H9 (cell line): ENCODE measurements around the gene SH3BGR. TPM values are rescaled to one million over a fixed set of nuclear protein-coding genes. Genes with fewer than 3 reads are reported as not detected.

Experiments
- DNase-seq: peaks from one replicate; pipeline ENCODE4 v3.0.0-alpha.2; 2017
- H2AFZ ChIP-seq: one replicate; pipeline ENCODE4 v1.6.1; 2013; ENCODE audit warnings: mild to moderate bottlenecking, low read length, control low read depth, moderate library complexity
- H2AK5ac ChIP-seq: 2 replicates; pipeline ENCODE4 v1.6.1; 2013; ENCODE audit warnings: low read length, control low read depth, mixed read lengths; ENCODE audit not compliant: insufficient read length
- H2BK120ac ChIP-seq: one replicate; pipeline ENCODE4 v1.6.1; 2013; ENCODE audit warnings: low read depth, mild to moderate bottlenecking, low read length, control low read depth, inconsistent platforms; ENCODE audit not compliant: poor library complexity, severe bottlenecking
- H2BK12ac ChIP-seq: 2 replicates; pipeline ENCODE4 v1.6.1; 2013; ENCODE audit warnings: low read length, control low read depth, mixed read lengths, low read depth; ENCODE audit not compliant: insufficient read length
- H2BK15ac ChIP-seq: 2 replicates; pipeline ENCODE4 v1.6.1; 2013; ENCODE audit warnings: low read depth, low read length, control low read depth
- H2BK20ac ChIP-seq: one replicate; pipeline ENCODE4 v1.6.1; 2013; ENCODE audit warnings: low read depth, mild to moderate bottlenecking, low read length, control low read depth, inconsistent platforms; ENCODE audit not compliant: poor library complexity, severe bottlenecking
- H2BK5ac ChIP-seq: 2 replicates; pipeline ENCODE4 v1.6.1; 2013; ENCODE audit warnings: low read length, control low read depth, mixed read lengths; ENCODE audit not compliant: insufficient read length
- H3K14ac ChIP-seq: 2 replicates; pipeline ENCODE4 v1.6.1; 2013; ENCODE audit warnings: low read length, control low read depth; ENCODE audit not compliant: insufficient read depth
- H3K18ac ChIP-seq: 2 replicates; pipeline ENCODE4 v1.6.1; 2013; ENCODE audit warnings: low read depth, mild to moderate bottlenecking, mixed read lengths, low read length, control low read depth; ENCODE audit not compliant: insufficient read length
- H3K23ac ChIP-seq: 2 replicates; pipeline ENCODE4 v1.6.1; 2013; ENCODE audit warnings: low read length, control low read depth, mixed read lengths, low read depth; ENCODE audit not compliant: insufficient read length
- H3K23me2 ChIP-seq: 2 replicates; pipeline ENCODE4 v1.6.1; 2013; ENCODE audit warnings: low read depth, mild to moderate bottlenecking, mixed read lengths, low read length, control low read depth; ENCODE audit not compliant: insufficient read length, poor library complexity, severe bottlenecking
- H3K27ac ChIP-seq: 2 replicates; pipeline ENCODE4 v1.5.1; 2013; ENCODE audit warnings: low read length, control low read depth, mixed read lengths, low read depth; ENCODE audit not compliant: insufficient read length
- H3K27me3 ChIP-seq: 2 replicates; pipeline ENCODE4 v1.6.1; 2013; ENCODE audit warnings: low read length, control low read depth, inconsistent platforms; ENCODE audit not compliant: insufficient read depth
- H3K4ac ChIP-seq: 2 replicates; pipeline ENCODE4 v1.6.1; 2013; ENCODE audit warnings: low read depth, mild to moderate bottlenecking, control low read depth, inconsistent platforms, low read length, moderate library complexity
- H3K4me1 ChIP-seq: 2 replicates; pipeline ENCODE4 v1.6.1; 2013; ENCODE audit warnings: low read length, control low read depth, inconsistent platforms; ENCODE audit not compliant: insufficient read depth
- H3K4me2 ChIP-seq: 2 replicates; pipeline ENCODE4 v1.6.1; 2013; ENCODE audit warnings: low read length, control low read depth, mixed read lengths; ENCODE audit not compliant: insufficient read length, insufficient read depth
- H3K56ac ChIP-seq: 2 replicates; pipeline ENCODE4 v1.6.1; 2013; ENCODE audit warnings: low read depth, mild to moderate bottlenecking, mixed read lengths, low read length, control low read depth; ENCODE audit not compliant: insufficient read length
- H3K79me1 ChIP-seq: 2 replicates; pipeline ENCODE4 v1.6.1; 2013; ENCODE audit warnings: low read depth, mild to moderate bottlenecking, moderate library complexity, low read length, control low read depth, inconsistent platforms; ENCODE audit not compliant: insufficient read depth, poor library complexity, severe bottlenecking
- H3K79me2 ChIP-seq: 2 replicates; pipeline ENCODE4 v1.6.1; 2013; ENCODE audit warnings: low read length, control low read depth, inconsistent platforms; ENCODE audit not compliant: insufficient read depth
- H3K9ac ChIP-seq: 2 replicates; pipeline ENCODE4 v1.6.1; 2013; ENCODE audit warnings: low read length, control low read depth, mixed read lengths; ENCODE audit not compliant: insufficient read length; ENCODE audit errors: extremely low read depth
- H3K9me3 ChIP-seq: one replicate; pipeline ENCODE4 v1.6.1; 2013; ENCODE audit warnings: low read depth, low read length, inconsistent platforms; ENCODE audit not compliant: control insufficient read depth
- H3T11ph ChIP-seq: one replicate; pipeline ENCODE4 v1.6.1; 2013; ENCODE audit warnings: mild to moderate bottlenecking, low read length, control low read depth, inconsistent platforms
- H4K20me1 ChIP-seq: one replicate; pipeline ENCODE4 v1.6.1; 2013; ENCODE audit not compliant: control insufficient read depth, insufficient read length, insufficient read depth
- H4K5ac ChIP-seq: 2 replicates; pipeline ENCODE4 v1.6.1; 2013; ENCODE audit warnings: low read depth, mild to moderate bottlenecking, mixed read lengths, low read length, control low read depth; ENCODE audit not compliant: insufficient read length
- H4K8ac ChIP-seq: replicated peaks from 2 replicates; pipeline ENCODE4 v1.6.1; 2013; ENCODE audit warnings: low read length, control low read depth, mixed read lengths, low read depth; ENCODE audit not compliant: insufficient read length
- H4K91ac ChIP-seq: 2 replicates; pipeline ENCODE4 v1.6.1; 2013; ENCODE audit warnings: low read depth, mild to moderate bottlenecking, moderate library complexity, mixed read lengths, low read length, control low read depth; ENCODE audit not compliant: insufficient read length
- H3K27ac Mint-ChIP-seq, 3 experiments: 2 replicates in 2 of 3; 3 replicates in 1 of 3; pipeline ENCODE4 v1.8.0; 2020 to 2021; ENCODE audit warnings: mixed read lengths in 3 of 3, mild to moderate bottlenecking in 1 of 3, moderate library complexity in 1 of 3
- H3K27me3 Mint-ChIP-seq: 2 replicates; pipeline ENCODE4 v1.8.0; 2021; ENCODE audit warnings: low read depth, mild to moderate bottlenecking, moderate library complexity, mixed read lengths
- H3K36me3 Mint-ChIP-seq, 3 experiments: 2 replicates in 2 of 3; 3 replicates in 1 of 3; pipeline ENCODE4 v1.8.0; 2020 to 2021; ENCODE audit warnings: low read depth in 3 of 3, mixed read lengths in 3 of 3; ENCODE audit not compliant: insufficient read depth in 1 of 3
- H3K4me1 Mint-ChIP-seq, 2 experiments: 2 replicates each; pipeline ENCODE4 v1.8.0; 2020; ENCODE audit warnings: mixed read lengths in 2 of 2
- H3K4me3 Mint-ChIP-seq, 2 experiments: 2 replicates in 1 of 2; 3 replicates in 1 of 2; pipeline ENCODE4 v1.8.0; 2020 to 2021; ENCODE audit warnings: mild to moderate bottlenecking in 2 of 2, mixed read lengths in 2 of 2, moderate library complexity in 1 of 2
- H3K9me3 Mint-ChIP-seq, 2 experiments: 2 replicates in 1 of 2; 3 replicates in 1 of 2; pipeline ENCODE4 v1.8.0; 2020; ENCODE audit warnings: mild to moderate bottlenecking in 2 of 2, mixed read lengths in 2 of 2, moderate library complexity in 1 of 2
- CTCF ChIP-seq: fragments of 200-600 bp; sonication (generic); conservative IDR thresholded peaks from 3 replicates; pipeline ENCODE4 v1.8.0; 2021; ENCODE audit warnings: antibody characterized with exemption, mild to moderate bottlenecking
- WGBS: extraction: QIAGEN DNeasy Blood & Tissue Kit; methylation state at CpG from one replicate; pipeline ENCODE4 v1.1.7; 2013; ENCODE audit warnings: missing lambda C conversion rate, low lambda C conversion rate, mixed read lengths; ENCODE audit not compliant: insufficient read length; ENCODE audit errors: extremely low coverage; 5-methylcytosine and 5-hydroxymethylcytosine counted together
- total RNA-seq: library from RNA; stranded (reverse); gene quantifications from 2 replicates; pipeline ENCODE4 v1.2.1, GENCODE V29; 2021

The SH3BGR gene
- total RNA-seq, 1 experiment from 2014 or later = 2.9 TPM

- no peaks in the 10 kb centered on the region for H4K20me1 ChIP-seq
- H3K4ac ChIP-seq = no peak overlapping the region
- no peak overlapping the region for H4K8ac ChIP-seq
- no peaks in the 10 kb centered on the region for H3K23me2 ChIP-seq
- H4K5ac ChIP-seq = no peak overlapping the region
- TF ChIP-seq CTCF = no peak
- no peaks in the 10 kb centered on the region; the same call in 1 of the 2 replicates for H3K79me2 ChIP-seq
- H3K23ac ChIP-seq = no peak overlapping the region
- no peaks in the 10 kb centered on the region; a peak in 1 of 5 replicates for H3K9me3 Mint-ChIP-seq
- no peak overlapping the region for H3K18ac ChIP-seq
- peaks cover 8 to 9% of the 10 kb centered on the region in 2 experiments for H3K4me1 Mint-ChIP-seq
- no peak overlapping the region for H3K4me2 ChIP-seq
- no peak overlapping the region for H2BK120ac ChIP-seq
- H4K91ac ChIP-seq = no peak overlapping the region
- H2AK5ac ChIP-seq = no peak overlapping the region
- H3K9ac ChIP-seq = no peak overlapping the region
- no peak overlapping the region for H2AFZ ChIP-seq
- H3K9me3 ChIP-seq = no peaks in the 10 kb centered on the region
- H2BK15ac ChIP-seq = no peak overlapping the region
- H3T11ph ChIP-seq = no peak overlapping the region
- WGBS = no CpG with 5 or more reads among the region's 3 CpGs
- no peaks in the 10 kb centered on the region; the same call in 1 of the 2 replicates for H3K4me1 ChIP-seq
- no peaks in the 10 kb centered on the region; a peak in 1 of 7 replicates for H3K36me3 Mint-ChIP-seq
- H3K4me3 Mint-ChIP-seq = no peak overlapping the region
- no peak overlapping the region for H2BK12ac ChIP-seq
- no peak overlapping the region for H3K56ac ChIP-seq
- H3K14ac ChIP-seq = no peak overlapping the region
- no peak for DNase-seq
- no peaks in the 10 kb centered on the region for H3K27me3 Mint-ChIP-seq
- no peaks in the 10 kb centered on the region for H3K27me3 ChIP-seq
- no peak overlapping the region for H2BK20ac ChIP-seq
- H2BK5ac ChIP-seq = no peak overlapping the region
- no peak overlapping the region for H3K27ac ChIP-seq
- no peak overlapping the region for H3K27ac Mint-ChIP-seq
- no peaks in the 10 kb centered on the region for H3K79me1 ChIP-seq
These were observed 11.5 kb downstream of the SH3BGR start for GRCh38 chr21:39463308-39463707.
